GM21737 (cell line): ENCODE data around the gene FOXI3.
"Not testable (repeated sequence)": the region's sequence is repeated elsewhere in the genome, so short reads cannot be mapped to it uniquely, and the experiment has no call there.

ENCODE experiments used
- ATAC-seq: cut with Tn5 transposase; IDR thresholded peaks from one replicate; pipeline ENCODE4 v1.9.1; 2021; ENCODE audit warnings: mild to moderate bottlenecking, moderate library complexity; ENCODE audit not compliant: unreplicated experiment

The FOXI3 gene

GRCh38 chr2:88442473-88442872 lies 10.0 kb downstream of the FOXI3 start:
- no peak for ATAC-seq

- no peak for ATAC-seq
Measured at GRCh38 chr2:88442061-88442460, 10.4 kb downstream of the FOXI3 start.

GRCh38 chr2:88437010-88437409 lies 15.5 kb downstream of the FOXI3 start:
- ATAC-seq: no peak

GRCh38 chr2:88429929-88430328 lies 22.6 kb downstream of the FOXI3 start:
- no peak for ATAC-seq

- ATAC-seq: no peak
Measured at GRCh38 chr2:88423733-88424132, 28.8 kb downstream of the FOXI3 start.

GRCh38 chr2:88419051-88419450 lies 33.4 kb downstream of the FOXI3 start:
- ATAC-seq: not testable (repeated sequence)

- ATAC-seq: no peak
Measured at GRCh38 chr2:88416016-88416663, 36.4 kb downstream of the FOXI3 start.

- not testable (repeated sequence) for ATAC-seq
Measured at GRCh38 chr2:88408870-88409269, 43.6 kb downstream of the FOXI3 start.

- ATAC-seq: no peak
Measured at GRCh38 chr2:88400037-88400767, 52.3 kb downstream of the FOXI3 start.

- no peak for ATAC-seq
Measured at GRCh38 chr2:88398180-88398579, 54.3 kb downstream of the FOXI3 start.
